GM12875 (cell line): ENCODE data around the gene KLF7.

ENCODE experiments used
- H3K4me3 ChIP-seq: one replicate; pipeline ENCODE4 v1.5.1; 2011; ENCODE audit warnings: low read depth, low read length, control low read depth
- CTCF ChIP-seq: IDR thresholded peaks from 2 replicates; pipeline ENCODE4 v1.5.1; 2011; ENCODE audit warnings: low read depth, mild to moderate bottlenecking, control low read depth, inconsistent platforms, low read length, moderate library complexity, borderline replicate concordance; ENCODE audit not compliant: insufficient read depth

The KLF7 gene

GRCh38 chr2:207088276-207088675 lies 77.5 kb downstream of the KLF7 start:
- no peak overlapping the region for H3K4me3 ChIP-seq
- TF ChIP-seq CTCF = no peak

GRCh38 chr2:207087046-207087902 lies 78.5 kb downstream of the KLF7 start:
- TF ChIP-seq CTCF = no peak
- H3K4me3 ChIP-seq = no peak overlapping the region

DNA sequence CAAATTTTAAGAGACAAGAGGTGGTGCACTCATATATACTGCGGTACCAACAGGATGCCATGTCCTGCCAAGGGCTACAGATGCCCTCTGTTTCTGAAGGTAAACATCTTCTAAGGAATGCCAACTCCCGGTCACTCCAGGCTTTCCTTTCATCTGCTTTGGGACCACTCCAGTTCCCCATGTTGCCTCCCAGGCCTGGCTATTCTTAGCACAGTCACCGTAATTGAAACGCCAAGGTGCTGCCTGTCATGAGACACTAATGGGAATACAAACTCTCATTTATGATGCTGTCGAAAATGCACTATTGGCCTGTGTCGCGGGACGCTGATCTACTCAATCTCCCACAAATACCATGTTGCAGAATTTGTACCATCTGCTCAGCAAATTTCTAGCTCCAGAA lies 79.6 kb downstream of the KLF7 start:
- H3K4me3 ChIP-seq = no peak overlapping the region
- no peak for TF ChIP-seq CTCF

DNA sequence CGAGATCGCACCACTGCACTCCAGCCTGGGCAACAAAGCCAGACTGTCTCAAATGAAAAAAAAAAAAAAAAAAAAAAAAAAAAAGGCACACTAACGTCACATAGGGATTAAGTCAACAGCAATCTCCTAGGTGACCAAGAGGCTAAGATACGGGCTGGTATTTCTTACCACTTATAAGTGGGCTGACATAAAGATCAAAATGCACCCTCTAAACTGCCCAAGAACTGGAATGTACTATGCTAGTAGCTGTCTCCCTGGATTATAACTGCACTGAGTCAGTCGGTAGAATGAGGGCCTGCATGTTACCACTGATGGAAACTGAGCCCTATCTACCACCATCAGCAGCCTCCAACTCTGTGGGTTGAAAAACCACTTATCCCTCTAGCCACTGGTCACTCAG lies 80.6 kb downstream of the KLF7 start:
- H3K4me3 ChIP-seq = no peak overlapping the region
- TF ChIP-seq CTCF = no peak

- H3K4me3 ChIP-seq = no peak overlapping the region
- no peak for TF ChIP-seq CTCF
Observed at GRCh38 chr2:207083361-207084110, 82.2 kb downstream of the KLF7 start.

GRCh38 chr2:207082619-207083018 lies 83.1 kb downstream of the KLF7 start:
- H3K4me3 ChIP-seq = no peak overlapping the region
- no peak for TF ChIP-seq CTCF
